ENCODE results near the gene NEK7.

NEK7 gene

DNA sequence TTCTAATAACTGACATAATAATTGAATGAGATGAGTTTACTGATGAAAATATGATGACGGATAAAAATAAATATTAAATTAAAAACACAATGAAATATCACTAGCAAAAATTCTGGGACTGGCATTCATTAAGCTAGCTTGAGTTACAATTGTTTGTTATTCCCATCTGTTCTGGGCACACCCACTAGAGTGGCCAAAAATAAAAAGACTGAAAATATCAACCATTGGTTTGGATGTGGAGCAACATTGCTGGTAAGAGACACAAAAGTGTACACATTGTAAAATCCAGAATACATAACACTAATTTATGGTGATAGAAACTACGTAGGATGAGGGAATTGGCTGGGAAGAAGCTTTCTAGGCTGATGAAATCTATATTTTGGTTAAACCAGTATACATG, 9.6 kb upstream of the NEK7 start:
- no peaks in the 10 kb centered on the region for H3K4me1 ChIP-seq (ENCODE audit: control insufficient read depth, insufficient read depth, low read length)

DNA sequence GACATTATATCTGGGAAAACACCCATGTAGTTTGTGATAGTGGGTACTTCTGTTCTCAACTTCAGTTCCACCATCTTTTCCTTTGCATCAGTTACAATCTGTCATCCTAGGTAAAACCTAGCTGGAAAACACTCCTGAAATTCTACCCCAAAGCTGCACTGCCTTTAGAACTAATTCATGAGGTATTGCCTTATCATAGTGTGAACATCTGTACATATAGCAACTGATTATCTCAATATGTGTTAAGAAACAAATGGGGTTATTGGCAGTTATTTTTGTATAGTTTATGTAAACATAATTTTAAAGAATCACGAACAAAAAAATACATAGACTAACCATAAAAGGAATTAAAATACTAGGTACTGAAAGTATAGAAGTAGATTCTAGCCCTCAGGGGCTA, 6.4 kb upstream of the NEK7 start:
- no peak overlapping the region for H3K9ac ChIP-seq (ENCODE audit: low read depth, low read length)
- no peak overlapping the region for H3K4me3 ChIP-seq (ENCODE audit: low read length)
- H3K4me1 ChIP-seq (ENCODE audit: control insufficient read depth, insufficient read depth, low read length) = peaks cover 17% of the 10 kb centered on the region
- H3K9me3 ChIP-seq (replicated peaks; ENCODE audit: low read length) = no peaks in the 10 kb centered on the region
- no peak overlapping the region for H3K4me2 ChIP-seq (ENCODE audit: low read length)
- H3K36me3 ChIP-seq (ENCODE audit: insufficient read depth, low read length) = no peaks in the 10 kb centered on the region
- no peaks in the 10 kb centered on the region for H3K27me3 ChIP-seq (ENCODE audit: control insufficient read depth, insufficient read depth, low read length)

More for the DNA sequence above, 9.6 kb upstream of the NEK7 start:
- Histone ChIP-seq H3K36me3 (ENCODE audit: insufficient read depth, low read length) (no peaks in the 10 kb centered on the region), H3K9ac (ENCODE audit: low read depth, low read length) (no peak overlapping the region), H3K4me3 (ENCODE audit: low read length) (no peak overlapping the region), H3K9me3 (replicated peaks; ENCODE audit: low read length) (no peaks in the 10 kb centered on the region), H3K27me3 (ENCODE audit: control insufficient read depth, insufficient read depth, low read length) (no peaks in the 10 kb centered on the region), H3K4me2 (ENCODE audit: low read length) (no peak overlapping the region)

DNA sequence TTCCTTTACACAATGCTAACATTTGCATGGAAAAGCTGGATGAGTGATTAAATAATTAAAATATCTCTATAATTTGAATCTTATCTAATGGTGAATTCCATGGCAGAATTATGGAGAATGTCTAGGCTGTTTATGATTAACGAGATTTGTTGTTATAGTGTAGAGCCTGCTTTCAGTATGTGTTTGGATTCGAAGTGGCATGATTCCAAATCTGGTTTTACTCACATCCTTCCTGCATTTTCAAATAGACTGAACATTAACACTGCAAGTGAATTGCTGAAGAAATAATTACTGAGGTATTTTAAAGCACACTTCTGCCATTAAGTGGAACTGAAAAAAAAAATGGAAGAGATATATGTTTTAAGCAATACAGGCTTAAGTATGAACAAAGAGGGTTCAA, 5.1 kb upstream of the NEK7 start:
- no peak overlapping the region for H3K4me3 ChIP-seq (ENCODE audit: low read length)
- no peaks in the 10 kb centered on the region for H3K36me3 ChIP-seq (ENCODE audit: insufficient read depth, low read length)

DNA sequence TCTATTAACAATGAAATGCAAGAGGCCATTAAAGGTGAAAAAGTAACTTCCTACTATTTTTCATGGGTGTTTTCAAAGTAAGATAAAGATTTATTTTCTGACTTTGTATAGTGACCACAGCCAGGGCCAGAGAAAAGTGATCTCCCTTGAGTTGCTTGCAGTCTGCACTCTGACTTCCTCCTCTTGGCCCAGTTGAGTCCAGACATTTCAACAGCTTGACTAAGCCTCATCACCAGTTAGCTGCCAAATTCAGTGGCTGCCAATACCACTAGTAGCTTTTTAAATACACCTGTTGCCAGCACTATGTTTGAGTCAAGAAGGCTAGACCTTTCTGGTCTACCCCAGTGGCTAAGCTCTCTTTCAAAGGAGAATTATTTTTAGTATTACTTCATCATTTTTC, 3.7 kb upstream of the NEK7 start:
- no peaks in the 10 kb centered on the region for H3K9me3 ChIP-seq (replicated peaks; ENCODE audit: low read length)
- H3K4me3 ChIP-seq (ENCODE audit: low read length) = no peak overlapping the region
- H3K27me3 ChIP-seq (ENCODE audit: control insufficient read depth, insufficient read depth, low read length) = no peaks in the 10 kb centered on the region
- H3K4me2 ChIP-seq (ENCODE audit: low read length) = no peak overlapping the region
- H3K9ac ChIP-seq (ENCODE audit: low read depth, low read length) = no peak overlapping the region
- H3K36me3 ChIP-seq (ENCODE audit: insufficient read depth, low read length) = no peaks in the 10 kb centered on the region
- H3K4me1 ChIP-seq (ENCODE audit: control insufficient read depth, insufficient read depth, low read length) = peaks cover 24% of the 10 kb centered on the region

More for the DNA sequence above, 5.1 kb upstream of the NEK7 start:
- Histone ChIP-seq H3K27me3 (ENCODE audit: control insufficient read depth, insufficient read depth, low read length) (no peaks in the 10 kb centered on the region), H3K4me2 (ENCODE audit: low read length) (no peak overlapping the region), H3K4me1 (ENCODE audit: control insufficient read depth, insufficient read depth, low read length) (peaks cover 24% of the 10 kb centered on the region), H3K9ac (ENCODE audit: low read depth, low read length) (no peak overlapping the region), H3K9me3 (replicated peaks; ENCODE audit: low read length) (no peaks in the 10 kb centered on the region)

DNA sequence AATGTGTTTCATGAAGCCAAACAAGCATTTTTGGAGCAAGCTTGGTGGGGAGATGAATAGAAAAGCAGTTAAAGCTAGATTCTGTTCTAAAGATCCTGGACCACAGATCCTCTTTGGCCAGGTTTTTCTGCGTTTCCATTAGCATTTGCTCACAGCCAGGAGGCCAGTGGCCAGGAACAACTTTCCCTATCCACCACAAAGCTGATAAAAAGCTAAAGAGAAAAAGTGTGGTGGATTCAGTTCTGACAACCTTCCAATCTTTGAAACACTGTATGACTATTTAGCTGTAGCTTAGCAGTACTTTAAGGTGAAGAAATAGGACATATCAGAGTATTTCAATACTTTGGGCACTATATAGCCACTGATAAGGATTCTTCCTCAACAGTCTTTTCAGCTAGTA, 3.0 kb upstream of the NEK7 start:
- H3K4me2 ChIP-seq (ENCODE audit: low read length) = no peak overlapping the region
- no peak overlapping the region for H3K9ac ChIP-seq (ENCODE audit: low read depth, low read length)
- no peaks in the 10 kb centered on the region for H3K36me3 ChIP-seq (ENCODE audit: insufficient read depth, low read length)
- no peak overlapping the region for H3K4me3 ChIP-seq (ENCODE audit: low read length)
- no peaks in the 10 kb centered on the region for H3K27me3 ChIP-seq (ENCODE audit: control insufficient read depth, insufficient read depth, low read length)
- H3K4me1 ChIP-seq (ENCODE audit: control insufficient read depth, insufficient read depth, low read length) = peaks cover 24% of the 10 kb centered on the region
- no peaks in the 10 kb centered on the region for H3K9me3 ChIP-seq (replicated peaks; ENCODE audit: low read length)

DNA sequence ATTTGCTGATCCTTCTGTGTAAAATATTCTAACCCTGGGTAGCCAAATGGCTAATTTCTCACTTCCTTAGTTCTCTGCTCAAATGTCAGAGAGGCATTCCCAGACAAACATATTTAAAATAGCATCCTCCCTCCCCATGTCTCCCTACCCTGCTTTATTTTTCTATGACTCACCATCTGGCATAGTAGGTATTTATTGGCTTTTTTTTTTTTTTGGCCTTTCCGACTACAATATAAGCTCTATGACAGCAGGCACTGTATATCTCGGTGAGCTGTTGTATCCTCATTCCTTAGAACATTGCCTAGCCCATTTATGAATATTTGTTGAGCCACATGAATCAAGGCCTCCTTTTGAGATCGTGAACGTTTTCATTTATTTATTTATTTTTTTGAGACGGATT, 1.5 kb upstream of the NEK7 start:
- H3K9me3 ChIP-seq (replicated peaks; ENCODE audit: low read length) = no peaks in the 10 kb centered on the region
- no peaks in the 10 kb centered on the region for H3K27me3 ChIP-seq (ENCODE audit: control insufficient read depth, insufficient read depth, low read length)
- no peak overlapping the region for H3K4me3 ChIP-seq (ENCODE audit: low read length)
- H3K4me2 ChIP-seq (ENCODE audit: low read length) = peak overlapping the region; percentile 33
- H3K9ac ChIP-seq (ENCODE audit: low read depth, low read length) = no peak overlapping the region
- H3K36me3 ChIP-seq (ENCODE audit: insufficient read depth, low read length) = no peaks in the 10 kb centered on the region
- H3K4me1 ChIP-seq (ENCODE audit: control insufficient read depth, insufficient read depth, low read length) = peaks cover 31% of the 10 kb centered on the region

DNA sequence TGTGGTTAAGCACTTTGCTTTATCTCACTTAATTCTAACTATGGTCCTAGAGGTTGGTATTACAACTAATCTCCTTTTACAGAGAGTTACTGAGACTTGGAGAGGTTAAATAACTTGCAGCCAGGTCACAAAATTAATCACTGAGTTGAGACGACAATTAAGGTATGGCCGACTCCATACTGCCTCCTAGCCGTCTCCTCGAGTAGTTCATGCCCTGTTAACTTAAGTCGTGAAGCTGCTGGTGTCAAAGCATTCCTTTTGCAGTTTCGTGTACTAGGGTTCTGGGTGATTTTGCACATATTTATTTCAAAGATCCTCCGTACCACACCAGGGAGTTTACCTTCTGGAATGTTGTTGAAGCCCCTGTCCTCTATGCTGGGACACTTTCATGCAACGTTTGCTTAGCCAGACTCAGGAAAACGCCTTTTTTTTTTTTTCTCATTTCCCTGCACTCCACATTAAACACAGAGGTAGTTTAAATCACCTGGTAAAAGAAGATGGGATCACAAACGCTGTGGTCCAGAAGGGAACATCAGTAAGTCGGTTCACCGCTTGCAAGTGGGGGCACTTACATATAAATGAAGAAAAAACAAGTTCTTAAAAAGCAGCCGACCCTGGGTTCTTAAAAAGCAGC, 570 bp upstream of the NEK7 start:
- Histone ChIP-seq H3K27me3 (ENCODE audit: control insufficient read depth, insufficient read depth, low read length) (no peaks in the 10 kb centered on the region), H3K36me3 (ENCODE audit: insufficient read depth, low read length) (no peaks in the 10 kb centered on the region), H3K4me2 (ENCODE audit: low read length) (peak overlapping the region; percentile 97), H3K4me3 (ENCODE audit: low read length) (peak overlapping the region; percentile 87), H3K4me1 (ENCODE audit: control insufficient read depth, insufficient read depth, low read length) (peaks cover 31% of the 10 kb centered on the region), H3K9ac (ENCODE audit: low read depth, low read length) (peak overlapping the region; percentile 93), H3K9me3 (replicated peaks; ENCODE audit: low read length) (no peaks in the 10 kb centered on the region)

DNA sequence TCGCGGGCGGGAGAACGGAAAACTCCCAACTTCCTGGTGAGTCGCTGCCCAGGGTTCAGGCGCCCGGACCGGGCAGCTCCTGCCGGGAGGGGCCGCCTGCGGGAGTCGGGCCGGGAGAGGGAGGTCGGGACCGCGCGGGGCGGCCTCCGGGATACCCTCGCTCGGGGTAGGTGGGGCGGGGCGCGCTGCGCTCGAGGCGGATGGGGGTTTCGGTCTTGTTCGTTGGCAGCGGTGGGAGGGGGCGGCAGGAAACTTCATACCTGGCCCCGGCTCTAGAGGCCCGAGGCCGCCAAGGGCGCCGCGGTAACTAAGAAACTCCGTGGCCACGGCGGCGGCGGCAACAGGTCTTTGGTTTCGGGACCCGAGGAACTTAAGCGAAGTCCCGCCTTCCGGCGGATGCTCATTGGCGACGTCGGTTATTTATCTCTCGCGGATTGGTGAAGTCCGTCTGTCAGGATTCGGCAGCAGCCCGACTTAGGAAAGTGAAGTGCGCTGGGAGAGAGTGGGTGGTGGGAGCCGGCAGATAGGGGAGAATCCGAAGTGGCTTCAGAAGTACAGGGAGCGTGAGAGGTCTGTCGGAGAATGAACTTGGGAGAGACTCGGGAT, 546 bp downstream of the NEK7 start:
- H3K9me3 ChIP-seq (replicated peaks; ENCODE audit: low read length) = no peaks in the 10 kb centered on the region
- peaks cover 35% of the 10 kb centered on the region for H3K4me1 ChIP-seq (ENCODE audit: control insufficient read depth, insufficient read depth, low read length)
- H3K36me3 ChIP-seq (ENCODE audit: insufficient read depth, low read length) = no peaks in the 10 kb centered on the region
- H3K9ac ChIP-seq (ENCODE audit: low read depth, low read length) = peak overlapping the region; percentile 93
- H3K27me3 ChIP-seq (ENCODE audit: control insufficient read depth, insufficient read depth, low read length) = no peaks in the 10 kb centered on the region
- H3K4me2 ChIP-seq (ENCODE audit: low read length) = peak overlapping the region; percentile 97
- peak overlapping the region; percentile 87 for H3K4me3 ChIP-seq (ENCODE audit: low read length)

DNA sequence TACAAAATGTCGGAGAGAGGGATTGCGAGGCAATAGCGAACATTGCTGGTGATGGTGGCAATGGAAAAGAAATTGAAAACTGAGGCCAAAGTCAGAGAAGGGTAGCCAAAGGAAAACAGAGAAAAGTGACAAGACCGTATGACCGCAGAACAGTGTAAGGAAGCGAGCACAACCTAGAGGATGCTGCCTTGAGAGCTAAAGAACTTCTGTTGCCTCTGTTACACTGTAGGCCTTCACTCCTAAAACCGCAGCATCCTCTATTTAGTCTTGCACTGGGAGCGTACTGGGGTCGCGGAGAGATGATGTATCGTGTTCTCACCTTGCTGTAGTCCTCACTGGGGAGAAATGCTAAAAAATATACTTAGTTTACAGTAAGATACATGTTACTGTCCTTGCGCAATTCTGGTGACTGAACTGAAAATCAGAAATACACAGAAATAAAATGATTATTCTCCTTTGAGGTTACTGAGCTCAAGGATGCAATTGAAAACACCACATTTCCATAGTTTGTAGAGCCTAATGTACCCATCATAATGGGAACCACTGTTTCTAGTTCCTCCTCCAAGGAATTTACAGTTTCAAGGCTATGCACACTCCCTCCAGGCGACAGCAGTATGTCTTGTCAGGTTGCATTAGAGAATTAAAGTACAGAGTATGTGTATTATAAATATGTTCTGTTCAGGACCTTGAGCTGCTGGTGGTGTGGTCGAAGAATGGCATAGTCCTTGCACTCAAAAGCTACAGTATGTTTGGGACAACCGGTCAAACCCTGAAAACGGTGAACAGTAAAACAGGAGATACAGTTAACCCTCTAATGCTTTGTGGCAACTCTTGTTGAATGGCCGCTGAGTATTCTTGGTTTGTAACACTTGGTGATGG, 1.3 kb downstream of the NEK7 start:
- H3K27me3 ChIP-seq (ENCODE audit: control insufficient read depth, insufficient read depth, low read length) = no peaks in the 10 kb centered on the region
- no peaks in the 10 kb centered on the region for H3K36me3 ChIP-seq (ENCODE audit: insufficient read depth, low read length)
- H3K4me3 ChIP-seq (ENCODE audit: low read length) = peak overlapping the region; percentile 87
- H3K4me1 ChIP-seq (ENCODE audit: control insufficient read depth, insufficient read depth, low read length) = peaks cover 34% of the 10 kb centered on the region
- H3K9ac ChIP-seq (ENCODE audit: low read depth, low read length) = peak overlapping the region; percentile 93
- H3K9me3 ChIP-seq (replicated peaks; ENCODE audit: low read length) = no peaks in the 10 kb centered on the region
- peak overlapping the region; percentile 97 for H3K4me2 ChIP-seq (ENCODE audit: low read length)

DNA sequence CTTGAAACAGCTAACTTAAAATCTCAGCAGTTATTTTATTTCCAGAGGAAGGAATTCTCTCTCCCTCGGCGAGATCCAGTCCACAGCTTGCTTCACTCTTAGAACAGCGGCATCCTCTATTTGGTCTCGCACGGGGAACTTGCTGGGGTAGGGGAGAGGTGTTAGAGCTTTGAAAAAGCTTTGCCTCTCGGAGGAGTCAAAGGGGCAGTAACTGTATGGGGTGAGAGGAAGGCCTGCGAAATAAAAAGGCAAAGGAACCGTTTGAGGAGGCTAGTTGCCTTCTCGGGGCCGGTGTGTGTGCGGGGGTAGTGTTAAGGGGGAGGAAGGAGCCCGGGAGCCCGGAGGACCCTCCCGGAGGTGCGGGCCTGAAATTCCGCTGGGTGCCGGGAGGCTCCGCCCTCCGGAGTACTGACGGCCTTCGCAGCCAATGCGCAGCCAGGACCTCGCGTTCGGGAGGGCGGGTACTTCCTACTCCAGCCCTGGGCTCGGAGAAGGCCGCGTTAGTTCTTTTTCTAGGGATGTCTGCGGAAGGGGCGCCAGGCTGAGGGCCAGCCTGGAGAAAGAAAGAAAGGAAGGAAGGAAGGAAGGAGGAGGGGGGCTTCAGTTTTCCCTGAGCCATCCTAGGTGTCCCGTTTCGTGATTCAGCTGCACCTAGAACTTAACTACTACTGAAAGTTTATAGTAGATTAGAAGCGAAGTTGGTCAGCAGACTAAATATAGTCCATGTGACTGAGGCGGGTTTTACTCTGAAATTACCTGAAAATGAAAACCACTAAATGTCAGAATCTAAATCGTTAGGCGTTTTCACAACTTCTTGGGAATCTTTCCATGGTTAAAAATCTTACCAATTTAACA, 2.2 kb downstream of the NEK7 start:
- Histone ChIP-seq H3K27me3 (ENCODE audit: control insufficient read depth, insufficient read depth, low read length) (no peaks in the 10 kb centered on the region), H3K9ac (ENCODE audit: low read depth, low read length) (peak overlapping the region; percentile 93), H3K9me3 (replicated peaks; ENCODE audit: low read length) (no peaks in the 10 kb centered on the region), H3K36me3 (ENCODE audit: insufficient read depth, low read length) (no peaks in the 10 kb centered on the region), H3K4me1 (ENCODE audit: control insufficient read depth, insufficient read depth, low read length) (peaks cover 28% of the 10 kb centered on the region), H3K4me2 (ENCODE audit: low read length) (peak overlapping the region; percentile 97), H3K4me3 (ENCODE audit: low read length) (peak overlapping the region; percentile 87)

DNA sequence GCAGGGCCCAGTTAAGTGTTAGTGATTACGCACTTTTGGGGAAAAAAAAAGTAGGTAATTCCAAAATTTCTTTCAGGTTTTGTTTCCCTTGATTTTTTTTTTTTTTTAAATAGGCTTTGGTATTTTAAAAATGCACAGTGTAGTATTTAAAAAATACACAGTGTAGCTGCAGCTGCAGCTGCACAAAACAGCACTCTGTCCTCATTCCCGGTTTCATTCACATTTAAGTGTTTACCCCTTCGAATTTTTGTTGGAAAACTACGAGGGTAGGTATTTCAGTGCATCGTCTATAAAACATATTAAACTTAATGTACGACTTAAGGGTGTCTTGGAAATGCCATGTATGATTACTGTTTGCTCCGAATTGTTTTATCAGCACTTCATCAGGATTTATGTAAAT, 3.4 kb downstream of the NEK7 start:
- peaks cover 23% of the 10 kb centered on the region for H3K4me1 ChIP-seq (ENCODE audit: control insufficient read depth, insufficient read depth, low read length)
- H3K9me3 ChIP-seq (replicated peaks; ENCODE audit: low read length) = no peaks in the 10 kb centered on the region
- peak overlapping the region; percentile 97 for H3K4me2 ChIP-seq (ENCODE audit: low read length)
- H3K36me3 ChIP-seq (ENCODE audit: insufficient read depth, low read length) = no peaks in the 10 kb centered on the region
- H3K27me3 ChIP-seq (ENCODE audit: control insufficient read depth, insufficient read depth, low read length) = no peaks in the 10 kb centered on the region
- H3K4me3 ChIP-seq (ENCODE audit: low read length) = no peak overlapping the region
- H3K9ac ChIP-seq (ENCODE audit: low read depth, low read length) = peak overlapping the region; percentile 93

All from skeletal muscle satellite cell (primary cell).